NCI-H82 treated with DMSO at 0.1 percent for 48 hours (cell line): ENCODE results near the gene CFAP157.

Experiments
- DNase-seq: peaks from one replicate; lab custom pipeline; 2025; ENCODE audit not compliant: unreplicated experiment; lab: John Stamatoyannopoulos, UW

CFAP157 gene

GRCh38 chr9:127758843-127759242, 52.1 kb downstream of the CFAP157 start:
- no peak for DNase-seq

GRCh38 chr9:127761061-127761460, 54.3 kb downstream of the CFAP157 start:
- DNase-seq, result no peak

- no peak for DNase-seq
These were observed 54.7 kb downstream of the CFAP157 start for GRCh38 chr9:127761491-127761956.

GRCh38 chr9:127762111-127762676, 55.4 kb downstream of the CFAP157 start:
- DNase-seq, result no peak

GRCh38 chr9:127763918-127764384, 57.2 kb downstream of the CFAP157 start:
- DNase-seq, result no peak

GRCh38 chr9:127765418-127765817, 58.6 kb downstream of the CFAP157 start:
- no peak for DNase-seq
